ENCODE results near the gene LDB3. TPM values are rescaled to one million over a fixed set of nuclear protein-coding genes. Genes with fewer than 3 reads are reported as not detected.

Gene LDB3
- total RNA-seq, 1 donor from 2014 or later: 0.22 TPM

DNA sequence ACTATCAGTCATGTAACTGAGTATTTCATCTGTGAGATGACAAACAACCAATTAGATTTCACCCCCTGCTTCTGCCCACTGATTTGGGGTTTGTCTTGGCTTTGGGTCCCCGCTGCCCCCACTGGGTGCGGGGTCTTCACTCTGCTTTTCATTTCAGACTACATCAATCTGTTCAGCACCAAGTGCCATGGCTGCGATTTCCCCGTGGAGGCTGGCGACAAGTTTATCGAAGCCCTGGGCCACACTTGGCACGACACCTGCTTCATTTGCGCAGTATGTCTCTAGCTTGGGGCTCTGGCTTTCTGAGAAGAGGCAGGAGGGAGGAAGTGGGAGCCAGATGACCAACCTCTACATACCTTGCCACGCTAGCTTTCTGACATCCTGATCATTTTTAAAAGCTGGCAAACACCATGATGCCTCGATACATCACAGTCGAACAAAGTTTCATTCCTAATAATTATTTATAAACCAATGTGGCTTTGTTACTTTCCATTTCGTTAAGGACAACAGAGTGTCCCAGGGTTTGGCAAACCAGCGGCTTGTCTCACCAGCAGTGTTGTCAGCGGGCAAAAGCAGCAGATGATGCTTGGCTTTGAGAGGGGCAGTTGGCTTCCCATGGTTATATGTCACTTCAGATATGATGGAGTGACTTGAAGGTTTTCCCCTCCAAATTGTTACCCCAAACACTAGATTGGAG is 57.8 kb downstream of the LDB3 start:
- peaks cover 6% of the 10 kb centered on the region for H3K27me3 Mint-ChIP-seq (ENCODE audit: low read depth)
- H3K9me3 Mint-ChIP-seq: no peaks in the 10 kb centered on the region
- H3K4me3 Mint-ChIP-seq: no peak overlapping the region
- H3K4me1 Mint-ChIP-seq: no peaks in the 10 kb centered on the region
- H3K36me3 Mint-ChIP-seq: no peaks in the 10 kb centered on the region
- H3K27ac Mint-ChIP-seq: no peak overlapping the region
- DNase-seq (ENCODE audit: low spot score in 2 of 2, unreplicated experiment in 2 of 2): no peak
- TF ChIP-seq, protein P1, sequence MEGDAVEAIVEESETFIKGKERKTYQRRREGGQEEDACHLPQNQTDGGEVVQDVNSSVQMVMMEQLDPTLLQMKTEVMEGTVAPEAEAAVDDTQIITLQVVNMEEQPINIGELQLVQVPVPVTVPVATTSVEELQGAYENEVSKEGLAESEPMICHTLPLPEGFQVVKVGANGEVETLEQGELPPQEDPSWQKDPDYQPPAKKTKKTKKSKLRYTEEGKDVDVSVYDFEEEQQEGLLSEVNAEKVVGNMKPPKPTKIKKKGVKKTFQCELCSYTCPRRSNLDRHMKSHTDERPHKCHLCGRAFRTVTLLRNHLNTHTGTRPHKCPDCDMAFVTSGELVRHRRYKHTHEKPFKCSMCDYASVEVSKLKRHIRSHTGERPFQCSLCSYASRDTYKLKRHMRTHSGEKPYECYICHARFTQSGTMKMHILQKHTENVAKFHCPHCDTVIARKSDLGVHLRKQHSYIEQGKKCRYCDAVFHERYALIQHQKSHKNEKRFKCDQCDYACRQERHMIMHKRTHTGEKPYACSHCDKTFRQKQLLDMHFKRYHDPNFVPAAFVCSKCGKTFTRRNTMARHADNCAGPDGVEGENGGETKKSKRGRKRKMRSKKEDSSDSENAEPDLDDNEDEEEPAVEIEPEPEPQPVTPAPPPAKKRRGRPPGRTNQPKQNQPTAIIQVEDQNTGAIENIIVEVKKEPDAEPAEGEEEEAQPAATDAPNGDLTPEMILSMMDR (IDR thresholded peaks at IDR 0.05; ENCODE audit: unreplicated experiment): no peak

DNA sequence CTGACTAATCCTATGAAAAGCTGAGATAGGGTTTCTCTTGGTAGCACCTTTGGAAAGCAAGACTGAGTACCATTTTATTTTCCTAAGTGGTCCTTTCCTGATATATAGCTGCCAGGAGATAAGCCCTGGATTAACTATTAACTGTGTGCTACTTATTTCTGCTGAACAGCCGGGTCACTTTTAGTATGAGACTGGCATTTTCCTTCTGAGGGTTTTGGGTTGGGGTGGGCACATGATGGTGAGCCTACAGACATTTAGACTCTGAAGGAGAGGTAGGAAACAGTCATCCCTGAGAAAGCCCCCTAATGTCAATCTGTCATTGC is 58.3 kb downstream of the LDB3 start:
- TF ChIP-seq, protein P1 (IDR thresholded peaks at IDR 0.05; ENCODE audit: unreplicated experiment): no peak
- Mint-ChIP-seq H3K27me3 (ENCODE audit: low read depth) (peaks cover 4% of the 10 kb centered on the region), H3K4me3 (no peak overlapping the region), H3K4me1 (no peaks in the 10 kb centered on the region), H3K27ac (no peak overlapping the region), H3K9me3 (no peaks in the 10 kb centered on the region), H3K36me3 (no peaks in the 10 kb centered on the region)
- no peak for DNase-seq (ENCODE audit: low spot score in 2 of 2, unreplicated experiment in 2 of 2)

DNA sequence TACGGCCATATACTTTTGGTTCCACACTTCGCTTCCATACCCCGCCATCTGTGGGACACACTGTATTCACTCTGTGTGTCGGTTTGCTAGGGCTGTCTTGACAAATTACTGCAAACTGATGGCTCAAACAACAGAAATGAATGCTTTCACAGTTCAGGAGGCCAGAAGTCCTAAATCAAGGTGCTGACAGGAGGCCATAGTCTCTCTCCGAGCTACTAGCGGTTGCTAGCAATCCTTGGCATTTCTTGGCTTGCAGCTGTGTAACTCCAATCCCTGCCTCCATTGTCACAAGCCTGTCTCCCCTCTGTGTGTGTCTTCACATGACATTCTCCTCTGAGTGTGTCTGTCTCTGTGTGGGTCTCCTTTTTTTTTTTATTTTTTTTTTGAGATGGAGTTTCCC is 59.2 kb downstream of the LDB3 start:
- Mint-ChIP-seq H3K27ac (no peak overlapping the region), H3K36me3 (no peaks in the 10 kb centered on the region), H3K27me3 (ENCODE audit: low read depth) (peaks cover 4% of the 10 kb centered on the region), H3K4me3 (no peak overlapping the region), H3K4me1 (no peaks in the 10 kb centered on the region), H3K9me3 (no peaks in the 10 kb centered on the region)
- no peak for DNase-seq (ENCODE audit: low spot score in 2 of 2, unreplicated experiment in 2 of 2)
- TF ChIP-seq, protein P1 (IDR thresholded peaks at IDR 0.05; ENCODE audit: unreplicated experiment): no peak

DNA sequence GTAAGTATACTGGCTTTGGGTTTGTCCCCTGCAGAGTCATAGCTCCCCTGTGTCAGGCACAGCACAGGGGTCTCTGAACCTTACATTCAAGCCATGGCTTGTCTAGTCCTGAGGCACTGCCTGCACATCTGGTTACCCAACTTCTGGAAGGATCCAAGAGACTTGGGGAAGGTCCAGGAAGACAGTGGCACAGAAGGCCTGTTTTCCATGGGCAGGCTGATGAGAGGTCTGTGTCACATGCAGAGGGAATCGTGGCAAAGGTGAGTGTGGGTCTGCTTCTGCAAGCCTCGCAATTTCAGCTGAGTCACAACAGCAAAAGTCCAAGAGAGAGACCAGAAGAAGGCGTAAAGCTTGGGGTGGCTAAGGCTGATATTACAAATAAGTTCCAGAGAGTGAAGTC is 59.7 kb downstream of the LDB3 start:
- DNase-seq (ENCODE audit: low spot score in 2 of 2, unreplicated experiment in 2 of 2): no peak
- no peaks in the 10 kb centered on the region for H3K4me1 Mint-ChIP-seq
- H3K4me3 Mint-ChIP-seq: no peak overlapping the region
- peaks cover 4% of the 10 kb centered on the region for H3K27me3 Mint-ChIP-seq (ENCODE audit: low read depth)
- no peak overlapping the region for H3K27ac Mint-ChIP-seq
- H3K9me3 Mint-ChIP-seq: no peaks in the 10 kb centered on the region
- no peaks in the 10 kb centered on the region for H3K36me3 Mint-ChIP-seq
- TF ChIP-seq, protein P1 (IDR thresholded peaks at IDR 0.05; ENCODE audit: unreplicated experiment): no peak

DNA sequence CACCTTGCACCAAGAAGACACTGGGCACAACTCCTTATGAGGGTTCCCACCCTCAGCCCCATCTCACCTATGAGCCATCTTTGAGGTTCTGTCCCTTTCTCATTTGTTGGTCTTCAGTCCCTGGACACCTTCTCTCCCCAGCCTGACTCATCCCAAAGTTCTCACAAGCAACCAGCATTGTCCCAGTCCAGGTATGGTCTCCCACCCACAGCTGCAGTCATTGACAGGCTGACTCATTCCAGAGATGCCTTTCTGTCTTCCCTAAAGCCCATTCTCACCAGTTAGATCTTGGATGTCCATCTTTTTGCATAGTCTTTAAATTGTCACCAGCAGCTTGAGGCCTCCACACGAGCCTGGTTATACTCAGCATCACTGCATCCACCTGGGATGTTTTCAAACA is 61.4 kb downstream of the LDB3 start:
- H3K36me3 Mint-ChIP-seq: no peaks in the 10 kb centered on the region
- no peak for DNase-seq (ENCODE audit: low spot score in 2 of 2, unreplicated experiment in 2 of 2)
- no peaks in the 10 kb centered on the region for H3K9me3 Mint-ChIP-seq
- H3K4me1 Mint-ChIP-seq: peaks cover 5% of the 10 kb centered on the region
- TF ChIP-seq, protein P1 (IDR thresholded peaks at IDR 0.05; ENCODE audit: unreplicated experiment): no peak
- no peak overlapping the region for H3K27ac Mint-ChIP-seq
- peaks cover 7% of the 10 kb centered on the region for H3K27me3 Mint-ChIP-seq (ENCODE audit: low read depth)
- H3K4me3 Mint-ChIP-seq: no peak overlapping the region

DNA sequence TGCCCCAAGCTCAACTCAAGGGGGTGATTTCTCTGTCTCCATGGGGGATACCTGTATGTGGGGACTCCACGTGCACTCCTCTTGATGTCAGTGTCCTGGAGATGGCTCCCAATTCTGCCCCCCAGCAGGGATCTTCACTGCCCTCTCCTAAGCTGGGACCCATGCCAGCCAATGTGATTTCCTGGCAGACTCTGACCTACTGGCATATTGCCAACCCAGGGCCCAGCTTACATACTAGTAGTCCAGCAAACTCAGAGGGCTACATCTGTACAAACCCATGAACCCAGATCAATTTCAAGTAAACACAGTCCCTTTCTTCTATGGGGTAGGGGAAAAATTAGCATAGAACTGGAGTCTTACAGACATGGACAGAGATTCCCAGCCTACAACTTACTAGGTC is 61.9 kb downstream of the LDB3 start:
- Mint-ChIP-seq H3K27me3 (ENCODE audit: low read depth) (peaks cover 8% of the 10 kb centered on the region), H3K9me3 (no peaks in the 10 kb centered on the region), H3K36me3 (no peaks in the 10 kb centered on the region), H3K4me3 (no peak overlapping the region), H3K4me1 (peaks cover 7% of the 10 kb centered on the region), H3K27ac (no peak overlapping the region)
- no peak for DNase-seq (ENCODE audit: low spot score in 2 of 2, unreplicated experiment in 2 of 2)
- TF ChIP-seq, protein P1 (IDR thresholded peaks at IDR 0.05; ENCODE audit: unreplicated experiment): no peak

Measured in mesothelial cell of epicardium (in vitro differentiated cells).